H9 (cell line): ENCODE results near the gene PLEK. TPM values are rescaled to one million over a fixed set of nuclear protein-coding genes. Genes with fewer than 3 reads are reported as not detected.

Source experiments
- DNase-seq: peaks from one replicate; pipeline ENCODE4 v3.0.0-alpha.2; 2017
- H2AFZ ChIP-seq: one replicate; pipeline ENCODE4 v1.6.1; 2013; ENCODE audit warnings: mild to moderate bottlenecking, low read length, control low read depth, moderate library complexity
- H2AK5ac ChIP-seq: 2 replicates; pipeline ENCODE4 v1.6.1; 2013; ENCODE audit warnings: low read length, control low read depth, mixed read lengths; ENCODE audit not compliant: insufficient read length
- H2BK120ac ChIP-seq: one replicate; pipeline ENCODE4 v1.6.1; 2013; ENCODE audit warnings: low read depth, mild to moderate bottlenecking, low read length, control low read depth, inconsistent platforms; ENCODE audit not compliant: poor library complexity, severe bottlenecking
- H2BK12ac ChIP-seq: 2 replicates; pipeline ENCODE4 v1.6.1; 2013; ENCODE audit warnings: low read length, control low read depth, mixed read lengths, low read depth; ENCODE audit not compliant: insufficient read length
- H2BK15ac ChIP-seq: 2 replicates; pipeline ENCODE4 v1.6.1; 2013; ENCODE audit warnings: low read depth, low read length, control low read depth
- H2BK20ac ChIP-seq: one replicate; pipeline ENCODE4 v1.6.1; 2013; ENCODE audit warnings: low read depth, mild to moderate bottlenecking, low read length, control low read depth, inconsistent platforms; ENCODE audit not compliant: poor library complexity, severe bottlenecking
- H2BK5ac ChIP-seq: 2 replicates; pipeline ENCODE4 v1.6.1; 2013; ENCODE audit warnings: low read length, control low read depth, mixed read lengths; ENCODE audit not compliant: insufficient read length
- H3K14ac ChIP-seq: 2 replicates; pipeline ENCODE4 v1.6.1; 2013; ENCODE audit warnings: low read length, control low read depth; ENCODE audit not compliant: insufficient read depth
- H3K18ac ChIP-seq: 2 replicates; pipeline ENCODE4 v1.6.1; 2013; ENCODE audit warnings: low read depth, mild to moderate bottlenecking, mixed read lengths, low read length, control low read depth; ENCODE audit not compliant: insufficient read length
- H3K23ac ChIP-seq: 2 replicates; pipeline ENCODE4 v1.6.1; 2013; ENCODE audit warnings: low read length, control low read depth, mixed read lengths, low read depth; ENCODE audit not compliant: insufficient read length
- H3K23me2 ChIP-seq: 2 replicates; pipeline ENCODE4 v1.6.1; 2013; ENCODE audit warnings: low read depth, mild to moderate bottlenecking, mixed read lengths, low read length, control low read depth; ENCODE audit not compliant: insufficient read length, poor library complexity, severe bottlenecking
- H3K27ac ChIP-seq: 2 replicates; pipeline ENCODE4 v1.5.1; 2013; ENCODE audit warnings: low read length, control low read depth, mixed read lengths, low read depth; ENCODE audit not compliant: insufficient read length
- H3K27me3 ChIP-seq: 2 replicates; pipeline ENCODE4 v1.6.1; 2013; ENCODE audit warnings: low read length, control low read depth, inconsistent platforms; ENCODE audit not compliant: insufficient read depth
- H3K4ac ChIP-seq: 2 replicates; pipeline ENCODE4 v1.6.1; 2013; ENCODE audit warnings: low read depth, mild to moderate bottlenecking, control low read depth, inconsistent platforms, low read length, moderate library complexity
- H3K4me1 ChIP-seq: 2 replicates; pipeline ENCODE4 v1.6.1; 2013; ENCODE audit warnings: low read length, control low read depth, inconsistent platforms; ENCODE audit not compliant: insufficient read depth
- H3K4me2 ChIP-seq: 2 replicates; pipeline ENCODE4 v1.6.1; 2013; ENCODE audit warnings: low read length, control low read depth, mixed read lengths; ENCODE audit not compliant: insufficient read length, insufficient read depth
- H3K56ac ChIP-seq: 2 replicates; pipeline ENCODE4 v1.6.1; 2013; ENCODE audit warnings: low read depth, mild to moderate bottlenecking, mixed read lengths, low read length, control low read depth; ENCODE audit not compliant: insufficient read length
- H3K79me1 ChIP-seq: 2 replicates; pipeline ENCODE4 v1.6.1; 2013; ENCODE audit warnings: low read depth, mild to moderate bottlenecking, moderate library complexity, low read length, control low read depth, inconsistent platforms; ENCODE audit not compliant: insufficient read depth, poor library complexity, severe bottlenecking
- H3K79me2 ChIP-seq: 2 replicates; pipeline ENCODE4 v1.6.1; 2013; ENCODE audit warnings: low read length, control low read depth, inconsistent platforms; ENCODE audit not compliant: insufficient read depth
- H3K9ac ChIP-seq: 2 replicates; pipeline ENCODE4 v1.6.1; 2013; ENCODE audit warnings: low read length, control low read depth, mixed read lengths; ENCODE audit not compliant: insufficient read length; ENCODE audit errors: extremely low read depth
- H3K9me3 ChIP-seq: one replicate; pipeline ENCODE4 v1.6.1; 2013; ENCODE audit warnings: low read depth, low read length, inconsistent platforms; ENCODE audit not compliant: control insufficient read depth
- H3T11ph ChIP-seq: one replicate; pipeline ENCODE4 v1.6.1; 2013; ENCODE audit warnings: mild to moderate bottlenecking, low read length, control low read depth, inconsistent platforms
- H4K20me1 ChIP-seq: one replicate; pipeline ENCODE4 v1.6.1; 2013; ENCODE audit not compliant: control insufficient read depth, insufficient read length, insufficient read depth
- H4K5ac ChIP-seq: 2 replicates; pipeline ENCODE4 v1.6.1; 2013; ENCODE audit warnings: low read depth, mild to moderate bottlenecking, mixed read lengths, low read length, control low read depth; ENCODE audit not compliant: insufficient read length
- H4K8ac ChIP-seq: replicated peaks from 2 replicates; pipeline ENCODE4 v1.6.1; 2013; ENCODE audit warnings: low read length, control low read depth, mixed read lengths, low read depth; ENCODE audit not compliant: insufficient read length
- H4K91ac ChIP-seq: 2 replicates; pipeline ENCODE4 v1.6.1; 2013; ENCODE audit warnings: low read depth, mild to moderate bottlenecking, moderate library complexity, mixed read lengths, low read length, control low read depth; ENCODE audit not compliant: insufficient read length
- H3K27ac Mint-ChIP-seq, 3 experiments: 2 replicates in 2 of 3; 3 replicates in 1 of 3; pipeline ENCODE4 v1.8.0; 2020 to 2021; ENCODE audit warnings: mixed read lengths in 3 of 3, mild to moderate bottlenecking in 1 of 3, moderate library complexity in 1 of 3
- H3K27me3 Mint-ChIP-seq: 2 replicates; pipeline ENCODE4 v1.8.0; 2021; ENCODE audit warnings: low read depth, mild to moderate bottlenecking, moderate library complexity, mixed read lengths
- H3K36me3 Mint-ChIP-seq, 3 experiments: 2 replicates in 2 of 3; 3 replicates in 1 of 3; pipeline ENCODE4 v1.8.0; 2020 to 2021; ENCODE audit warnings: low read depth in 3 of 3, mixed read lengths in 3 of 3; ENCODE audit not compliant: insufficient read depth in 1 of 3
- H3K4me1 Mint-ChIP-seq, 2 experiments: 2 replicates each; pipeline ENCODE4 v1.8.0; 2020; ENCODE audit warnings: mixed read lengths in 2 of 2
- H3K4me3 Mint-ChIP-seq, 2 experiments: 2 replicates in 1 of 2; 3 replicates in 1 of 2; pipeline ENCODE4 v1.8.0; 2020 to 2021; ENCODE audit warnings: mild to moderate bottlenecking in 2 of 2, mixed read lengths in 2 of 2, moderate library complexity in 1 of 2
- H3K9me3 Mint-ChIP-seq, 2 experiments: 2 replicates in 1 of 2; 3 replicates in 1 of 2; pipeline ENCODE4 v1.8.0; 2020; ENCODE audit warnings: mild to moderate bottlenecking in 2 of 2, mixed read lengths in 2 of 2, moderate library complexity in 1 of 2
- CTCF ChIP-seq: fragments of 200-600 bp; sonication (generic); conservative IDR thresholded peaks from 3 replicates; pipeline ENCODE4 v1.8.0; 2021; ENCODE audit warnings: antibody characterized with exemption, mild to moderate bottlenecking
- WGBS: extraction: QIAGEN DNeasy Blood & Tissue Kit; methylation state at CpG from one replicate; pipeline ENCODE4 v1.1.7; 2013; ENCODE audit warnings: missing lambda C conversion rate, low lambda C conversion rate, mixed read lengths; ENCODE audit not compliant: insufficient read length; ENCODE audit errors: extremely low coverage; 5-methylcytosine and 5-hydroxymethylcytosine counted together
- total RNA-seq: library from RNA; stranded (reverse); gene quantifications from 2 replicates; pipeline ENCODE4 v1.2.1, GENCODE V29; 2021

The PLEK gene
- total RNA-seq, 1 experiment from 2014 or later = not detected

GRCh38 chr2:68320118-68320641 is 44.9 kb upstream of the PLEK start:
- Histone ChIP-seq H3K9ac (no peak overlapping the region), H3K14ac (no peak overlapping the region), H3K23ac (no peak overlapping the region), H3K23me2 (peaks cover 10% of the 10 kb centered on the region), H2BK20ac (no peak overlapping the region), H2BK120ac (no peak overlapping the region), H3K9me3 (no peaks in the 10 kb centered on the region), H2AK5ac (no peak overlapping the region), H2BK5ac (no peak overlapping the region), H2AFZ (no peak overlapping the region), H3K79me2 (no peaks in the 10 kb centered on the region), H3K4ac (no peak overlapping the region), H4K91ac (no peak overlapping the region), H2BK12ac (no peak overlapping the region), H3K27ac (no peak overlapping the region), H4K20me1 (no peaks in the 10 kb centered on the region), H3K79me1 (no peaks in the 10 kb centered on the region), H3K56ac (no peak overlapping the region), H3T11ph (no peak overlapping the region), H2BK15ac (no peak overlapping the region), H3K4me1 (no peaks in the 10 kb centered on the region; the same call in 1 of the 2 replicates), H4K5ac (no peak overlapping the region), H3K4me2 (peak overlapping the region; percentile 74), H3K27me3 (peaks cover 17% of the 10 kb centered on the region; the same call in 1 of the 2 replicates), H3K18ac (no peak overlapping the region), H4K8ac (no peak overlapping the region)
- Mint-ChIP-seq H3K27me3 (peaks cover 87% of the 10 kb centered on the region), H3K4me3 (peak overlapping the region; percentile 69 to 89), H3K36me3 (no peaks in the 10 kb centered on the region; a peak in 1 of 7 replicates), H3K27ac (no peak overlapping the region), H3K4me1 (peaks cover 13 to 14% of the 10 kb centered on the region in 2 experiments), H3K9me3 (peaks cover 0 to 2% of the 10 kb centered on the region in 2 experiments; a peak in 1 of 5 replicates)
- no peak for TF ChIP-seq CTCF
- no CpG with 5 or more reads among the region's 11 CpGs for WGBS
- DNase-seq = peak; percentile 66
